GM19468 (cell line): ENCODE results near the gene TCTN3.
"Not testable (repeated sequence)": the region's sequence is repeated elsewhere in the genome, so short reads cannot be mapped to it uniquely, and the experiment has no call there.

Experiments
- ATAC-seq: cut with Tn5 transposase; IDR thresholded peaks from one replicate; pipeline ENCODE4 v1.9.1; 2021; ENCODE audit warnings: mild to moderate bottlenecking, moderate library complexity, moderate number of reproducible peaks; ENCODE audit not compliant: unreplicated experiment; ENCODE audit errors: extremely low read depth

Gene TCTN3

DNA sequence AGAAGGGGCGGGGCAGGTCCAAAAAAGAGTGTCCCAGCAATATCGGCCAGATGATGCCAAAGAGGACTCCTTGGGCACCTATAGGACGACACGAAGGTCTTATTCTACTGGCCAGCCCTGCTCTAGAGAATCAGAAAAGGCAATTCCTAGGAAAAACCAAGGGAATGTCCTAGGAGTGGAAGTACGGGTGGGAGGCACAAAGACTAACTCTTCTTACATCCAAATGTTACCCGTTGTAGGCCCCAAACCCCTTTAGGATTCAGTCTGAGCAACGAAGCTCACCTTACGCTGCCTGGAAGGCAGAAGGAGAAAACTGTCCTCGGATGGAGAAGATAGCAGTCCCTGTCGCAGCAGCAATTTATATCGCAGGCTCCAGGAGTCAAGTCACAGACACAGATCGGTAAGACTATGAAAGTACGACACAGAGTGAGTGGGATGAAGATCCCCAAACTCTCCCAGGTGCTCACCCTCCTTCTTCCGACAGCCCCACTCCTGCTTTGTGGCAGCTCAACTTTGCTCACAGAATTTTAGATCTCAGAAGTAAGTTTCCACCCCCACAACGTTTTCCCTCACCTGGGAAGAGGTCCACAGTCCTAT is 558 bp downstream of the TCTN3 start:
- no peak for ATAC-seq

DNA sequence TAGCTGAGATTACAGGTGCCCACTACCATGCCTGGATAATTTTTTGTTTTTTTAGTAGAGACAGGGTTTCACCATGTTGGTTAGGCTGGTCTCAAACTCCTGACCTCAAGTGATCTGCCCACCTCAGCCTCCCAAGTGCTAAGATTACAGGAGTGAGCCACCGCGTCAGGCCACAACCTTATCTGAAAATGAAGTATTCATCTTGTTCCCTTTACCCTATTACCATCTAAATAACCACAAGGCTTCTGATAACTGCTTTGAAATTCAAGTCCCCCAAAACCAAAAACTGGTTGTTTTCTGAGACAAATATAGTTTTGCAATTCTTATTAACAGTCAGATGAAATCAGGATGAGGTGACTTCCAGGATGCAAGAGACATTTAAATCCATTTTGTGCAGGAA is 2.4 kb downstream of the TCTN3 start:
- no peak for ATAC-seq

DNA sequence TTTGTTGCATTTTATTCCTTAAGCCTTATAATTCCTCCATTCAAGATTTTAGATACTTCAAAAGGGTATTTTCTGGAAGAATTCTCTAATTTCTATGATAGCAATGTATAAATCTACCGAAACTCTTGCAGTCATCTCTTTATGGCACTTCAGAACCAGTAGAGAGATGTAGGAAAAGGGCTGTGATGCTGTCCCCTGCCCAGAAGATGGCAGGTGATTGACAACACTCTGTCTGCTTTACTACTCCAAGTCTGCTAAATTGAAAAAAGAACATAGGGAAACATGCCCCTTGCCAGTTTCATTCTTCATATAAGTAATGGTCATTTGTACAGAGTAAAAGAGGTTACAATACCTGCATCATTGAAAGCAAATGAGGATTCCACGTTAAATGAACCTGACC is 5.1 kb downstream of the TCTN3 start:
- no peak for ATAC-seq

DNA sequence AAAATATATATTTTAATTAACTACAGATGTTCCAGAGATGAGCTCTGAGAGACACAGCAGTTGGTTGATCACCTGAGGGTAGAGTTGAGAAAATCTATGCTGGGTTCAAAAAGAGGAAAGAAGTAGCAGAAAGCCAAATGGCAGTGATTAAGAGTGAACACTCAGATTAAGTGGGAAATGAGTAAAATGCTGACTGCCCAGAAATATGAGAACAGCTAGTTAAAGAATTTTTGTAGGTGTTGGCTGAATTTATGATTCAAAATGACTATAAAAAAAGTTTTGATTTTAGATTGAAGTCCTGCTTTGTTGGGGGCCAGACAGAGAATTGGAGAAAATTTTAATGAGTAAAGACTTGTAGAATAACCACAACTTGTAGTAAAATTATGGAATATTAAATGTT is 9.8 kb downstream of the TCTN3 start:
- no peak for ATAC-seq

DNA sequence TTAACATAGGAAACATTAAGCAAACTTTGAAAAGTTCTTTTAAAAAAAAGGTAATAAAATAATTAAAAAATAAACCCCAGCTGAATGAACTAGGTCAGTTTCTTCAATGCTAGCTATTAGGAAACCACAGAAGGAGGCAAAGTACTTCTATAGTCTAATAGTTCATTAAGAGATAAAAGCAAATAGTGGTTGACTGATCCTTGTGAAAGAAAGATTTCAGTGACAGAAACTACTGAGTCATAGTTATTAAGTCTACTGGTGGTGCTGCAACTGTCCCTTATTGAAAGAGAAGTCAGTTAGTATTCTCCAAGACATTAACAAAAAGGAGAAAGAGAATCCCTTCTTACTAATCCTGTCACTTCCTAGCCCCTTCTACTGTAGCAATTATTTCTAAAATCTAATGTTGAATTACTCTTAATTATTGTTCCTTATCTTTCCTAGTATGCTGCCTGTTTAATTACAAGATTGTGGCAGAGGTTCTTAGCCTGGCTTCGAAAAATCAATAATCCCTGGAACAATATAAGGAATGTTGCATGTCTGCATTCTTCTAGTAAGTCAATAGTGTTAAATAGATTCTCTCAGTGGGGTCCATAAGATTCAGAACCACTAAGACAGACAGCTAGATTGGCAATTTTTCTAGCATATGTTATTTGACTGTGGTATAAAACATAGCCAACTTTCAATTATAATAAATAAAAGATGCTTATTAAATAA is 18.2 kb downstream of the TCTN3 start:
- no peak for ATAC-seq

DNA sequence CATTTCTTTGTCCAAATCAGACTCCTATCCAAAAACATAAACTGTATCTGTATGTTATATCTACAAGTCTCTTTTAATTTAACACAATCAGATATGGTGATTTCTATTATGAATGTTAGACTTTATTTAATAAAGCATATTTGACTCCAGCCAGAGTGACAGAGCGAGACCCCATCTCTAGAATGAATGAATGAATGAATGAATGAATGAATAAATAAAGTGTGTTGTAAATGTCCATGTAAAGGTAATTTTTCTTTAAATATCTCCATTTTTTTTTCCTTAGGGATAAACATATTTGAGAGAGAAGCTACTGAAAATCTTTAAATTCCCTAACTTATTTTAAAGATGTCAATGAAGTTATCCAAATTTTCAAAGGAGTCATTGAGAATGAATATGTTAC is 19.1 kb downstream of the TCTN3 start:
- ATAC-seq = no peak

DNA sequence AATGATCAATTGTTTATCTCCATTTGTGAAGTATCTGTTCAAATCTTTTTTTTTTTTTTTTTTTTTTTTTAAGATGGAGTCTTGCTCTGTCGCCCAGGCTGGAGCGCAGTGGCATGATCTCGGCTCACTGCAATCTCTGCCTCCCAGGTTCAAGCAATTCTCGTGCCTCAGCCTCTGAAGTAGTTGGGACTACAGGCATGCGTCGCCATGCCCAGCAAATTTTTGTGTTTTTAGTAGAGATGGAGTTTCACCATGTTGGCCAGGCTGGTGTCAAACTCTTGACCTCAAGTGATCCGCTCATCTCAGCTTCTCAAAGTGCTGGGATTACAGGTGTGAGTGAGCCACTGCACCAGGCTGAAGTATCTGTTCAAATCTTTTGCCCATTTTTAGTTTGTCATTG is 21.1 kb downstream of the TCTN3 start:
- ATAC-seq = not testable (repeated sequence)

DNA sequence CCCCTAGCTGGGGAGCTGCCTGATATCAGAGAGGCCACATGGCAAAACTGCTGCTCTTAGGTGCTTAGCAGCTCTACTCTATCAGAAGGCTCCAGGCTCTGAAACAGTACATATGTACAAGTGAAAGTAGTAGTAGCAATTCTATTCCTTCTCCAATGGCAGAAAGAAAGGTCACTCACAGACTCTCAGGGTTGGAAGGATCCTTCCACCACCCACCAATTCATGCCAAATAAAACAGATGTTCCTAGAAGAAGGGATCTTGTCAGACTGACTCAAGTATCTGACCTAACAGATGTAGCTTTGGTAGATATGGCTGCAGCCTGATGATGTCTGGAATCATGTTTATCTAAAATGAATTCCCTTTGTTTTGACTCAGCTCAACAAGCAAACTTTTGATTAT is 29.2 kb downstream of the TCTN3 start:
- ATAC-seq = no peak

DNA sequence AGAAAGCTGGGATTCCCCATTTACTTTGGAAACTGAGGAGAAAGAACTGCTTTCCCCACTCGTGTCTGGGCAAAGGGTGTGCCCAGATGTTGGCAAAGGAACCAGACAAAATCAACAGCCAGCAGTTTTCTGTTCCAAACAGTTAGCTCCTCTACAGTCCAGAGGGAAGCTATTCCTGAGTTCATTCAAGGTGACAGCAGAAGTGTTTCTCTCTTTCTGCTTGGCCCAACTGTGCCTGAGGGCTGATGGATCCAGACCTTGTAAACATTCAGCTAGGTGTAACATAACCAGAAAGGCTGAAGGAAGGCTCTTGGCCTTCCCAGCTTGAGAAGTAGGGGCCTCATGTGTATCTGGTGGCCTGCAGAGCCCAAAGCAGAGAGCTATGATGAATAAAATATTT is 30.2 kb downstream of the TCTN3 start:
- ATAC-seq = no peak

DNA sequence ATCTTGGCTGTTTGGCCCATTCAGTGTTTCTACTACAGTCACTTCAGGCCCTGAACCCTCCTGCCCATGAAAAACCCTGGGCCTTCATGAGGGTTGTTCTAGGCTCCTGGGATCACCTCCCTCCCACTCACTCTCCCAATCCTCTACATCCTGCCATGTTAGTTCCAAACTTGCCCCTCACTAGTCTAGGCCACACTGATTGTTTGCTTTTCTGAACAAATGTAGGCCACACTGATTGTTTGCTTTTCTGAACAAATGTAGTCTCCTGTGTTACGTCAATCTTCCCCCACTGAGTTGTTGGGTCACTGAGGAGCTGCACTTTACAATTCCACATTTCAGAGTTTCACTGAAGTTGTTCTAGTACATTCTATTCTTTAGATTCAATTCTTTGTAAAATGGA is 31.9 kb downstream of the TCTN3 start:
- ATAC-seq = no peak

DNA sequence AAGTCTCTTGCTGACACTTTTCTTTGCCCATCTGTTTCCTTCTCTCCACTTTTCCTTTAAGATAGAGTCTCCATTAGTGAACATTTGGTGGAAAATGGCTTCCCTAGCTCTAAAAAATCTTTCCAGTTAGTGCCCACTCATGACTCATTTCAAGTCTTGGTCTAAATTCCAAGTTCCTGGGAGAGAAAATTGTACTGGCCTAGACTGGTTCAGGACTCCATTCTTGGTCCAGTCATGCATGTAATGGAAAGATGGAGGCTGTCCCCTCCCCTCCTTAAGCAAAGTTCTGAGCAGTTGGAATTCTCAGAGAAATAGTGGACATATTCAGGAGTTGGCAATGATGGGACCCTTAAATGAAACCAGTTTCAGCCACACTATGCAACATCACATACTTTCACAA is 33.4 kb downstream of the TCTN3 start:
- no peak for ATAC-seq

DNA sequence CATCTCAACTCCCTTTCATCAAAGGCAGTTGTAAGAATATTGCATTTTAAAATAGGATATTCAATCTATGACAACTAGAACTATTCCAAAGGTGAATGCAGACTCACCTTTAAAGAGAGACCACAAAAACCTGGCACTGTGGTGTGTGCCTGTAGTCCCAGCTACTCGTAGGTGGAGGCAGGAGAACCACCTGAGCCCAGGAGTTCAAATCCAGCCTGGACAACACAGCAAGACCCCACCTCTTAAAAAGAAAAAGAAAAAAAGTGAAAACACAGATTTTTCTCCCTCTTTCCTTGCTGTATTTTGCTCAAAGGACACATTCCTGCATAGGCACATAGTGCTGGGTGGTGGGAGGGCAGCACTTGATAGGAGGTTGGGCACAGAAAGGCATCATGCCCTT is 36.5 kb downstream of the TCTN3 start:
- ATAC-seq = no peak

DNA sequence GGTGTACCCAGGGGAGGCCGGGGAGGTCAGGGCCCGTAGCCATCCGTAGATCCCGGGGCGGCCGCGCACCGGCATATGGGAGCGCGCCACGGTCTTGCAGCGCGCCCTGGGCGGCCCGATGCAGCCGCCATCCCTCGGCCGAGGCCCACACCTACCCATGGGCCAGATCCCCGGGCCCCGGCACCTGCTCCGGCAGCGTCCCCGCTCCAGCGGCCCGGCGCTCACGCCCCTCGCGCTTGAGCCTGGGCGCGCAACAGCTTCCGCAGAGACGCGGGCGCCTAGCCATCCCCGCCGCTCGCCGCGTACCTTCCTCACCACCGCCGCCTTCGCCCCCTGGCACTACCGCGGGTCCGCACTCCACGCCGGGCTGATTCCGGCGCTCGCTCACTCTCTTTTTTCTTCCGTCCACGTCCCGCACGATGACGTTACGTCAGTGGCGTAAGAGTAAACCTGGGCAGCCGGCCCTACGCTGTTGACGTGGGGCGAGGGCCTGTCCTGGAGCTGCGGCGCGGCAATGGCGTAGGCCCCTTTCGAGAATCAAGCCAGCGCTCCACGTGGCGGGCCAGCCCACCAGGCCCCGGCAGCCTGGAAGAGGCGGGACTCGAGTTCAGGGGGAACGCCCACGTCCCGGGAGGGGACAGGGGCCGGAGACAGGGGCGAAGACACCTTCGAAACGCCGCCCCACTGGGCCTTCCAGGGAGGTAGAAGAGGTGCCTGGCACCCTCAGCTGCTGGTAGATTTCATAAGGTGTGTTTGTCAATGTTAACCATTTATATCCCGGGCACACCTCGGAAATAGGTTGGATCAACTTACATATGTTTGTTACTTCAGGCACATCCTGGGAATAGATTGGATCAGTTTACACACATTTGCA is 37.2 kb downstream of the TCTN3 start, which contains the start of gene ALDH18A1:
Gene ALDH18A1 (minus strand): TSS at position 421 of the 874 bp plus-strand sequence. CDS start 3,334 bp downstream, outside the sequence.
- peak; percentile 92 for ATAC-seq

DNA sequence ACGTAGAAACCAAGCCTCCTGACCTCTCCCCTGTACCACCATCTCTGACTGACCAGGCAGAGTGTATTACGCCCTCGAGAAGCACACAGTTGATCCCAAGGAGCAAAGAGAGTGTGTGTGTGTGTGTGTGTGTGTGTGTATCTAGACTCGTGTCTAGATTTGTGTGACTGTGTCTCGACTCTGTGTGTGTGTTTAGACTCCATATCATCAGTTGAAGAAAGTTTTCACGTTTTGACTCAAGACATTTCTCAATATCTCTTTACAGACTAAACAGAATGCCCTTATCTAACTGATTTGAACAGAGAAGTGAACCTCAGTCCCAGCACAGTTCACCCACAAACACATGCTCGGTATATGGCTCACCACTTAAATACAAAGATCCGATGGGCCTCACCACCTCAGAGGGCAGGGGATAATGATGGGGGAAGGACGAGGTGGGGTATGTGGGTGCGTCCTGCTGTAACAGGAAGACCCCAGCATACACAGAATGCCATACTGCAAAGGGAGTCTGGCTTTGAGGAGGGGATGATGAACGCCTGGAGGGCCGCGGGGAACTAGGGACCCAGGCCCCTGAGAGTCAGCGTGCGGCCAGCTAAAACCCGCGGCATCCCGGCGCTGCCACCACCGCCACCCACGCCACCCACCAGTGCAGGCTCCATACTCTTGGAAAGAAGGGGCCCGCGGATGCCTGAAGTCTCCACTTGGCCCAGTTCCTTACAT is 38.0 kb downstream of the TCTN3 start:
- ATAC-seq = no peak

DNA sequence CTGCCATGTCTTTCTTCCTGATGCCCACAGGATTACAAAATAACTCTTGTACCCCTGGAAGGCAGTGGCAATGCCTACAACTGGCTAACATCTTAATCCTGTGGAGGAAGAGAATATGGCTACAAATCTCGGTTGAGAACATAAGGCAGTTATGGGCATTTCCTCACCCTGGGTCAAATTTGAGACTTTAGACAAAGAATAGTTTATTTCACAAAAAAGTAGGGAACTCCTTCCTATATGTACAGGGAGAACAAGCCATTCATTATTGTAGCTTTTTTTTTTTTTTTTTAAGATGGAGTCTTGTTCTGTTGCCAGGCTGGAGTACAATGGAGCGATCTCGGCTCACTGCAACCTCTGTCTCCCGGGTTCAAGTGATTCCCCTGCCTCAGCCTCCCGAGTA is 39.8 kb downstream of the TCTN3 start:
- ATAC-seq = no peak

DNA sequence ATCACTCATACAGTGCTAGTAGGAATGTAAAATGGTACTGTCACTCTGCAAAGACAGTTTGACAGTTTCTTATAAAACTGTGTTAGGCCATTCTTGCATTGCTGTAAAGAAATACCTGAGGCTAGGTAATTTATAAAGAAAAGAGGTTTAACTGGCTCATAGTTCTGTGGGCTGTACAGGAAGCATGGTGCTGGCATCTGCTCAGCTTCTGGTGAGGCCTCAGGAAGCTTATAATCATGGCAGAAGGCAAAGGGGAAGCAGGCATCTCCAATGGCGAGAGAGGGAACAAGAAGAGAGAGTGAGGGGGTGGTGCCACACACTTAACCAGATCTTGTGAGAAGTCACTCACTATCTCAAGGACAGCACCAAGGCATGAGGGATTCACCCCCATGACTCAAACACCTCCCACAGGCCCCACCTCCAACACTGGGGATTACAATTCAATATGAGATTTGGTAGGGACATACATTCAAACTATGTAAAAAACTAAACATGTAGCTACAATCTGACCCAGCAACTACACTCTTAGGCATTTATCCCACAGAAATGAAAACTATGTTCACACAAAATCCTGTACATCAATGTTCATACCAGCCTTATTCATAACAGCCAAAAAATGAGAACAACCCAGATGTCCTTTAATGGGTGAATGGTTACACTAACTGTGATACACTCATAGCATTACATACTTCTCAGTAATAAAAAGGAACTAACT is 42.2 kb downstream of the TCTN3 start:
- no peak for ATAC-seq

DNA sequence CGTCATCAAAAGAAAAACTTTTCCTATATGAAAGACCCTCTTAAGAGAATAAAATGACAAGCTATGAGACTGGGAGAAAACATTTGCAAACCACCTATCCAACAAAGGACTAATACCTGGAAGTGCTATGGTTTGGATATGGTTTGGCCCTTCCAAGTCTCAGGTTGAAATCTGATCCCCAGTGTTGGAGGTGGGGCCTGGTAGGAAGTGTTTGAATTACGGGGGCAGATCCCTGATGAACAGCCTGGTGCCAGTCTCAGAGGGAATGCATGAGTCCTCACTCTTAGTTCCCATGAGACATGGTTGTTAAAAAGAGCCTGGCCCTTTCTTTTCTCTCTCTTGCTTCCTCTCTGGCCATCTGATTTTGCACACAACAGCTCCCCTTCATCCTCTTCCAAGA is 43.5 kb downstream of the TCTN3 start:
- ATAC-seq = no peak

DNA sequence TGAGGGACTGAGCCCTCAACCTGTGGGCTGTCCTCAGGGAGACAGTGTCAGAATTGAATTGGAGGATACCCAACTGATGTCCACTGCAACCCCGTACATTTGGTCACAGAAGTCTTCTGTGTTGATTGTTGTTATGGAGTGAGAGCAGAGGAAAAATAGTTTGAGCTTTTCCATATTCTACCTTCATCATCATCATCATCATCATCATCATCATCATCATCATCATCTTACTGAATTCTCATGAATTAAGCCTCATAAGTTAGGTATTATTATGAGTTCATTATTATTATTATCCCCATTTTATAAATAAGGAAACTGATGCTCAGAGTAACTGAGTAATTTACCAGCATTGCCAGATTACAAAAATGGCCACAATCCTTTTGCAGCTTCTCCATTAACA is 45.6 kb downstream of the TCTN3 start:
- no peak for ATAC-seq

DNA sequence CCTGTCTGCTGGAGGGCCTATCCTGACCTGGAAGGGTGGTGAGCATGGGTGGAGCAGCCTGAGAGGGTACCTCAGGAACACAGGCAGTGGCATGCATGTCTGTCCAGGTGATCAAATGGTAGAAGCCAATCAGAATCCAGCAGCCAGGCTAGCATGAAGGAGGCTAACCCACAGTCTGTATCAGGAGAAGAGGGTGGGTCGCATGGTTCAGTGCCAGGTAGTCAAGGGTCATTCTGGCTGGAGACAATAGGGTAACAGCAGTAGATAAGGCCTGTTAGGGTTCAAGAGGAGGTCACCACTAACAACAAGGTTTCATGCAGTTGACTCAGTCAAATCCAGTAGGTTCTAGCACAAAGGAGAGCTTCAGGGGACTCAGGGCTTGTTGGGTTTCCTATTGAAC is 47.6 kb downstream of the TCTN3 start:
- no peak for ATAC-seq

DNA sequence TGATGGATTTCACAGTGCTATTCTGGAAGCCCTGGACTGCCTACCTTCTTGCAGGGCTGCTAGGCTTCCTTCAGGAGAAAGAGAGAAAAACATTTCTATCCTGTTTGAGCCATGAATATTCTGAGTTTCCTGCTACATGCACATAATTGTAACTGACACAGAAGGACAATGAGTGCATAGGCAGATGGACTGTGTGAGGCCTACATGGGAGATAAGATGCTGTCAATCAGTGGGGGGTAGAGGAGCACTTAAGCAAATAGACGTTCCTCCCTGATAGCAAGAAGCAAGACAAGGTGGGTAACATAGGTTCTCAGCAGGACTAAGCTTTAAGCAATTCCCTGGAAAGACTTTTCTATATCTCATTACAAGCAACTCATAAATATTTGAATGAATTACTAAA is 48.8 kb downstream of the TCTN3 start:
- no peak for ATAC-seq
